ENCODE measurements around the gene USF2.

USF2 gene

DNA sequence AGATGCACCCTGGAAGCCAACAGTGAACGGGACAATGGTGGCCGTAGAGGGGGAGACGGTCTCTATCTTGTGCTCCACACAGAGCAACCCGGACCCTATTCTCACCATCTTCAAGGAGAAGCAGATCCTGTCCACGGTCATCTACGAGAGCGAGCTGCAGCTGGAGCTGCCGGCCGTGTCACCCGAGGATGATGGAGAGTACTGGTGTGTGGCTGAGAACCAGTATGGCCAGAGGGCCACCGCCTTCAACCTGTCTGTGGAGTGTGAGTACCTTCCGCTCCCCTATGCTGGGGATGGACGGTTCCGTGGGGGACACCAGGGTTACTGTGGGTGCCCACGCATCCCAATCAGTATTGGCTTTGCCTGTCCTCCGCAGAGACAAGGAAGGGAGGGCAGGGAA lies 33.7 kb downstream of the USF2 start:
- no peak for DNase-seq

DNA sequence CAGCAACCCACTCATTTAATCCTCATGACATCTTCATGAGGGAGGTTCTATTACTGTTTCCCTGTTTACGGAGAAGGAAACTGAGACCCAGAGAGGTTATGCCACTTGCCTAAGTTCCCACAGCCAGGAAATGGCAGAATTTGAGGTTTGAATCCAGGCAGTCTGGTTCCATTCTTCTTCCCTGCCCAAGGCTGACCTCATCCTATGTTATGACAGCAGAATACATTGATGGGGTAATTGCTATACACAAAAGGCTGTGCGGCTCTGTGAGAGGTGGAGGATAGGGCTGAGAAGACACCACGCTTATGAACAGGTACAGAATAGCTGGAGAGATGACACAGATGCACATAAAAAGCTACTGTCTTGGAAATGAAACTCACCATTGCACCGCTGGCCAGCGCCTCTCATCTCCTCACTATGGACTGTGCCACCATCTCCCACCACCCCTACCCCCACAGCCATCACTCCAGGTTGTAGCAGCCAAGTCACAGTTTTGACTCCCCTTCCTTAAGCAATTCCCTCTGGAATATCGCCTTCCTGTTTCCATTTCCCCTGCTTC lies 34.7 kb downstream of the USF2 start:
- DNase-seq, result no peak

DNA sequence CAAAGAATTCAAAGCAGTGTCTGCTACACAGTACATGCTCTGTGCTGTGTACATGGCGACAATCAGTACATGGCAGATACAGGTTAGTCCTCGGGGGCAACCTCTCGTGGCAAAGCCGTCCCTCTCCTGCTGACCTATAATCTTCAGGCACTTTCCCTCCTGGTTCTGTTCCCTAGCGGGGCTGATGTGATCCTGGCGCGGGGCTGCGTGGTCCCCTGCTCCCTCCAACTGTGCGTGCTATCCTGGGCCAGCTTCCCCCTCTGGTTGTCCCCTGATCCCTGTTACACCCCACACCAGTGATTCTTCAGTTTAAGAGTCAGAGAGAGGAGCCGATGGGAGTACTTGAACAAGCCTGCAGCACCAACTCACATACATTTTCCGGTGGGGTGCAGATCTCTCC lies 35.3 kb downstream of the USF2 start:
- DNase-seq, result no peak

DNA sequence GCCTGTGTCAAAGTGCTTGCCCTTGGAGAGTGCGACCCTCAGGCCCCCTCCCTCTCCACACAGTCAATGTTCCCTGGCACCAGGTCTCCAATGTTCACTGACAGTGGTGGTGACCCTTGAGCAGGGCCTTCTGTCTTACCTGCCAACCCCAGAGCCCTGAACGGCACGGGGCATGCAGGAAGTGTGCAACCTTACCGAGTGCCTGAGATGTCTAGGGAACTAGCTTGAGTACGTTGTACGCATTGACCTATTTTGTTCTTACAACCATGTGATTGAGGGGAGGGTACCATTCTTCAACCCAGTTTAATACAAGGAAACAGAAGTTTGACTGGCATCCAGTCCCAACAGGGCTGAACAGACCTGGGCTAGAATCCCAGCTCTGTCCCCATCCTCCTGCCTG lies 36.4 kb downstream of the USF2 start:
- DNase-seq, result no peak

DNA sequence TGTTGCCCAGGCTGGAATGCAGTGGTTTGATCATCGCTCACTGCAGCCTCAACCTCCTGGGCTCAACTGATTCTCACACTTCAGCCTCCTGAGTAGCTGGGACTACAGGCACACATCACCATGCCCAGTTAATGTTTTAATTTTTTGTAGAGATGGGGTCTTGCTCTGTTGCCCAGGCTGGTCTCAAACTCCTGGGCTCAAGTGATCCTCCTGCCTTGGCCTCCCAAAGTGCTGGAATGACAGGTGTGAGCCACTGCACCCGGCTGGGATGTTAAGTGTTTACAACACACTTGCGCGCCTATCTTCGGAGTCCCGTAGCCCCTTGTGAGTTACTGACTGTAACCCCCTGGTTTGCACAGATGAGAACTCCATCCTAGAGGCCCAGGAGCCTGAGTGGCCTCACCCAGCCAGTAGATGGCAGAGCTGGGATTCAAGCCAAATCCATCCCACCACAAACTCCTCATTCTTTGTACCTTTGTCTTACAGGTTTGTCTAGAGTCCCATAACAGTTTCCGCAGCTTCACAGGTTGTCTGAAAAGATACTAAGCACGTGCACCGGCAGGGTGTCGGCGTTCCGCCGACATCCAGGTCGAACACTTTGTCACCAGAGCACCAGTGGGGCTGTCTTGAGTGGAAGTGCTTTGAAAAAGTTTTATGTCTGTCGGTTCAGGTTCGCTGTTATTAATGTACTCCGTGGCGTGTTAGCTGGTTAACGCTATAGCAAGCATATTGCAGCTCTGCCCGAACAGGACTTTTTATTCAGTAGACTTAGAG lies 37.9 kb downstream of the USF2 start:
- no peak for DNase-seq

DNA sequence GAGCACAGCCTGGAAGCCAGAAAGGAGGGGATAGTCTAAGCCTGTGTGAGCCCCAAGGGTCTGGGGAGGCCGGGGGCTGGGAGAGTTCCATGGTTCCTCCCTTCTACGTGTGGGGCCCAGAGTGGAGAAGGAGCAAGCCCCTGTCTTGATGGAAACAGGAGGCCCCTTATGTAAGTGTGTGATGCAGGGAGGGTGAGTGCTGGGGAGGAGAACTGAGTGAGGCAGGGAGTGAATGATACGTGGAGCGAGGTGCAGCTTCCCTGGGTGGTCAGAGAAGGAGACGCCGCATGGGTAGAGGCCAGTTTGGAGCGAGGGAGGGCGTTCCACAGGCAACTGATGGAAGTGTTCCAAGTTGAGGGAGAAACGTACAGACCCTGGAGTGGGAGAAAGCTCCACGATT lies 39.2 kb downstream of the USF2 start:
- no peak for DNase-seq

DNA sequence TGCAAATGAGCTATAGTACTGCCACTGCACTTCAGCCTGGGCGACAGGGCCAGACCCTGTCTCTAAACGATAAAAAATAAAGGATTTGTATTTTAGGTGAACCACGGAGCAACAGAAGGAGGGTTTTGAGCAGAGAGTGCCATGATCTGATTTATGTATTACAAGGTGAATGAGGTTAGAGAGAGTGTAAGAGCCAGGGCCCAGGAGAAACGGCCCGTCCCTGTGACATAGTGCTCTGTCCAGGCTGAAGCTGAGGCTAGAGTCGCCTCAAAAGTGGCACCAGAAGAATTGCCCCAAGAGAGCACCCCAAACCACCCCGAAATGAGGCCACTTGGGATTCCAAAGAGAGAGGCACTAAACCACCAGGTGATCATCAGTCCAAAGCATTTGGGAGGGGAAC lies 40.1 kb downstream of the USF2 start:
- no peak for DNase-seq

DNA sequence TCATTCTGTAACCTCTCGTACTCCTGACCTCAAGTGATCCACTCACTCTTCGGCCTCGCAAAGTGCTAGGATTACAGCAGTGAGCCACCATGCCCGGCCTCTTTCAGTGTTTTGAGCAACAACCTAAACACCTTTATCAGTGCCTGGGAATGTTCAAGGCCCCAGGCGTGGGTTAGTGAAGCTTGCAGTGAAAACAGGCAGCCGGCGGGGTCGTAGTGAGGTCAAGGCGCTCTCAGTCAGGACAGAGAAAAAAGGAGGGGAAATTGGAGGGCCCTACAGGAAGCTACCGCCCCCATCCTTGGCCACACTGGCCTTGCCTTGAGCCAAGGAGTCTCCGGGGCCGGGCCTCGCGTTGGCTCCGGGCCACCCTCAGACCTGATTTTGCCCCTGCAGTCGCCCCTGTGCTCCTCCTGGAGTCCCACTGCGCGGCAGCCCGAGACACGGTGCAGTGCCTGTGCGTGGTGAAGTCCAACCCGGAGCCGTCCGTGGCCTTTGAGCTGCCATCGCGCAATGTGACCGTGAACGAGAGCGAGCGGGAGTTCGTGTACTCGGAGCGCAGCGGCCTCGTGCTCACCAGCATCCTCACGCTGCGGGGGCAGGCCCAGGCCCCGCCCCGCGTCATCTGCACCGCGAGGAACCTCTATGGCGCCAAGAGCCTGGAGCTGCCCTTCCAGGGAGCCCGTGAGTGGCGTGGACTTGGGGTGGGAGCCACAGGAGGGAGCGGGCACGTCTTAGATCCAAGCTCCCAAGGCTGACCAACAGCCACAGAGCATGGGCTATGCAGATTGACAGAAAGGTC lies 40.9 kb downstream of the USF2 start:
- no peak for DNase-seq

DNA sequence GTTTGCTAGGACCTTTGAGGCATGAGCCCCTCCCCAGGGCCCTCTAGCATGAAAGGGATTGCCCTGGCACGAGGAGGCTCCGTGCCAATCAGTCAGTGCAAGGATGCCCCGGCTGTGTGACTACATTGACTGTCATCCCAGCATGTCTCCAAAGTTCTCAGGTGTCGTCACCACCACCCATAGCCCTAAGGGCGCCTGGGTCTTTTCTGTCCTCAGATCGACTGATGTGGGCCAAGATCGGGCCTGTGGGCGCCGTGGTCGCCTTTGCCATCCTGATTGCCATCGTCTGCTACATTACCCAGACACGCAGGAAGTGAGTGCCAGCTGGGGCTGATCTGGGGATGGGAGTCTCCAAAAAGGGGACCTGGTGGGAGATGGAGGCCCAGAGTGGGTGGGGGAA lies 41.6 kb downstream of the USF2 start:
- DNase-seq, result no peak

DNA sequence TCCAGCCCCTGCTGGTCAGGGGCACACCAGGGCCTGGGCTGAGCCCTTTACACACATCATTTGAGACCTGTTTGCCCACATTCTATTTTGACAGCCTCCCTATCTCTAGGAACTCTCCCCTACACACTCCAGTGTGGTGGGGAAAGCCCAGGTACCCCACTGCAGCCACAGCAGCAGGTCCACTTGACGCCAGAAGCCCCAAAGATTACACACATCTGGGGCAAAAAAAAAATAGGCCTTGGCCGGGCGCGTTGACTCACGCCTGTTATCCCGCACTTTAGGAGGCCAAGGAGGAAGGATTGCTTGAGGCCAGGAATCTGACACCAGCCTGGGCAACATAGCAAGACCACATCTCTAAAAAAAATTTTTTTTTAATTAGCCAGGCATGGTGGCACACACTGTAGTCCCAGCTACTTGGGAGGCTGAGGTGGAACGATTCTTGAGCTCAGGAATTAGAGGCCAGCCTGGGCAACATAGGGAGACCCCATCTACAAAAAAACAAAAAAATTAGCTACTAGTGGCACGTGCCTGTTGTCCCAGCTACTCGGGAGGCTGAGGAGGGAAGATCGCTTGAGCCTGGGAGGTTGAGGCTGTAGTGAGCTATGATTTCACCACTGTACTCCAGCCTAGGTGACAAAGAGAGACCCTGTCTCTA lies 42.2 kb downstream of the USF2 start:
- DNase-seq, result no peak

DNA sequence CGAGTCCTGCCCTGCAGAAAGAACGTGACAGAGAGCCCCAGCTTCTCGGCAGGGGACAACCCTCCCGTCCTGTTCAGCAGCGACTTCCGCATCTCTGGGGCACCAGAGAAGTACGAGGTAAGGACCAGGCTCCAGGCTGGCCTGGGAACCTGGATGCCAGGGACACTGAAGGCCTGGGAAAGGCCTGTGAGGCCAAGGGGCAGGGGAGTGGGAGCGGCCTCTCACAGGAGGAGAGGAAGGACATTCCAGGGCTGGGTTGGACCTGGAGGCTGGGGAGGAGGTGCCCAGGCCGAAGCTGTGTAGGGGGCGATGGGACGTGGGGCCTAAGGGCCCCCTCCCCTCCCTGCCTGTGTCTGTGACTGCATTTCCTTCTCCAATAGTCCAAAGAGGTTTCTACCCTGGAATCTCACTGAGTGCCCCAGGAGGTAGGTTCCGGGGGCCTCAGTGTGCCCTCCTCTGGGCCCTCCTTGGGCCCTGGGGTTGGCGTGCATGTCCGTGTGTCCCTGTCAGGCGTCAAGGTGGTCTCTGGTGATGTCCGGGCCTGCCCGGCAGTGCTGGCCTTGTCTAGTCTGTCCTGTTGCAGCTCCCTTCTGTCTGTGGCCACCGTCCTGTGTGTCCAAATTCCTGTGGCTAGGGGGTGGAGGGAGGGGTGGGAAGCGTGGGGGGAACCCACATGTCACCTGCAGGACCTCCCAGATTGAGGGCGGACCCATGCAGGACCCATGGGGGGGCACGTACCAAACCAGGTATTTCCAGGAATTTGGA lies 43.3 kb downstream of the USF2 start:
- DNase-seq, result no peak

DNA sequence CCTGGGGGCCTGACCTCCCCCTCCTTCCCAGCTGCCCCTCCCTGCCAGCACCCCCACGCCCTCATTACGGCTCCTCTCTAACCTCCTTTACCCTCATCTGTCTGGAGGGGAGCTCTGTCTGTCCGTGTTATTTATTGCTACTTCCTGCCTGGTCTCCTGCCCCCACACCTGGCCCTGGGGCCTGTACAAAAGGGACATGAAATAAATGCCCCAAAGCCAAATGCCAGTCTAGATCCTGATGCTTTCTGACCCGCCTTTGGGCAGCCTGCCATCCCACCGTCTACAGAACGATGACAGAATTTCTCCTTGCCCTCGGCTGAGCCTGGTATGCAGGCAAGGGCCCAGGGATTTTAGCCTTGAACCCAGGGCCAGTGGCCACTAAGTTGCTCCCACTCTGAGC lies 44.8 kb downstream of the USF2 start:
- no peak for DNase-seq

DNA sequence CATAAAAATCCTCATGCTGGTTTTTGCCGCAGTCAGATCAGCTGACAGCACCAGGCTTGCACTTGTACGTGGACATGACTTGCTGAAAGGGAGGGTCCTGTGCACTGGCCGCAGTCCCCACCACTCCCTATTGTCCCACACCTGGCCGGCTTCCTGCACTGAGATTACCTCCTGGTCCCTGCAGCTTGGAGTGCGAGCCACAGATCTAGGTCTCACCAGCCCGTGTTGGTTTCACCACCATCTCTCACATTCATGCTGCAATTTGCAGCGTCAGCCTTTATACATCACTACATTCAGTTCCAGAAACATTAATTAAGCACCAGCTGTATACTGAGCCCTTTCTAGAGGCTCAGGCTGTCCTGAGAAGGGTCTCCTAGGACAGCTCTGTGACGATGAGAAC lies 45.3 kb downstream of the USF2 start:
- DNase-seq, result no peak

DNA sequence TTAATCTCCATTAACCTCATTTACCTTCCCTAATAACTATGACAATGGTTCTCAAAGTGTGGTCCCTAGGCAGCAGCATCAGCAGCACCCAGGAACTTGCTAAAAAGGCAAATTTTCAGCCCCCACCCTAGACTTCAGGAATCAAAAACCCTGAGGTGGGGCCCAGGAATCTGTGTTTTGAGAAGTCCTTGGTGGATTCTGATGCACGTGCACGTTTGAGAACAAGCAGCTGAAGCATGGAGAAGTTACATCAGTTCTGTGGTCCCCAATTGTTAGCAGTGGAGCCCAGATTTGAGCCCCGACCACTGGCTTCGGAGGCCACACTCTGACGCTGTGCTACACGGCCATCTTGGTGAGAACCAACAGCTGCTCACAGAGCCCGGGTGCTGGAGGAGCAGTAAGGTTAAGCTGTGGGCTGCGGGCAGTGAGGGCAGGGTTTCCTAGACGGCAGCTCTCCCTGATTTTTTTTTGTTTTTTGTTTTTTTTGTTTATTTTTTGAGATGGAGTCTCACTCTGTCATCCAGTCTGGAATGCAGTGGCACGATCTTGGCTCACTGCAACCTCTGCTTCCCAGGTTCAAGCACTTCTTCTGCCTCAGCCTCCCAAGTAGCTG lies 46.2 kb downstream of the USF2 start:
- DNase-seq, result no peak

DNA sequence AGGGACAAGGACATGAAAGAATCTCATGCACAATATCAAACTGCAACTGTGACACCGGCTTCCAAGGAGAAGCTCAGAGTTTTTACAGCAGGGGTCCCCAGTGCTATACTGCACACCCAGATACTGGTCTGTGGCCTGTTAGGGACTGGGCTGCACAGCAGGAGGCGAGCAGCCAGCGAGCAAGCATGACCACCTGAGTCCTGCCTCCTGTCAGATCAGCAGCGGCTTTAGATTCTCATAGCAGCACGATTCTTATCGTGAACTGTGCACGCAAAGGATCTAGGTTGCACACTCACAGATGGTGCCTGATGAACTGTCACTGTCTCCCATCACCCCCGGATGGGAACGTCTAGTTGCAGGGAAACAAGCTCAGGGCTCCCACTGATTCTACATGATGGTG lies 47.1 kb downstream of the USF2 start:
- DNase-seq, result no peak

DNA sequence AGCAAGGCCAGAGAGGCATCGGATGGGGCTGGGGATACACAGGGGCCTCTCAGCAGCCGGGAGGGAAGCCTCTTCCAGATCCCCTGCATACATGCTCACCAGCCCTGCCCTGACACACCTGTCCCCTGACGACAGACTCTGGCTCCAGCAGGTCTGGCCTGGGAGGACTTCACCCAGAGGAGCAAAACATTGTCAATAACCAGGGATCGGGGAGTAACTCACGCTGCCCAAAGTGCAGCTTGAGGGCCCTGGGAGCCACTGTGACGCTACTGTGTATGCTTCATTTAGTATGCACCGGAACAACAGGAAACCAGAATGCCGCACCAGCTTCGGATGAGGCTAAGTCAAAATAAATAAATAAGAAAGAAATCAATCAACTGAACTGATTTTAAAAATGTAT lies 47.8 kb downstream of the USF2 start:
- DNase-seq, result no peak

DNA sequence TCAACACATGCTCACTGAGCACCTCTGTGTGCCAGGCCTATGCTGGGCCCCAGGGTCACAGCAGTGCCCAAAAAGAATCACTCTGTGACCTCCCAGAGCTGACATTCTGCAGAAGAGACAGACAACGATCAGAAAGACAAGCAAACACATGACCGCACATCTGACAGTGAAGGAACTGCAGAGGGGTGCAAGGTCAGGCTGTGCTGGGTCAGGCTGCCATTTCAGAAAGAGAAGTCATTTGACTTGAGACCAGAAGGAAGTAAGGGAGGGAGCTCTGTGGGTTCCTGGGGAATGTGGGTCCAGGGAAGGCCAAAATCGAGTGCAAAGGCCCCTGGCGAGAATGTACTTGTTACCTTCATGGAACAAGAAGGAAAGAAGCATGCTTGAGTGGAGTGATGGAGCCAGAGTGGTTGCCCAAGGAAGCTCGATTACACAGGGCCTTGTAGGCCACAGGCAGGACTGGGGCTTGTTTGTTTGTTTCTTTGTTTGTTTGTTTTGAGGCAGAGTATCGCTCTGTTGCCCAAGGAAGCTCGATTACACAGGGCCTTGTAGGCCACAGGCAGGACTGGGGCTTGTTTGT lies 48.8 kb downstream of the USF2 start:
- DNase-seq, result no peak

DNA sequence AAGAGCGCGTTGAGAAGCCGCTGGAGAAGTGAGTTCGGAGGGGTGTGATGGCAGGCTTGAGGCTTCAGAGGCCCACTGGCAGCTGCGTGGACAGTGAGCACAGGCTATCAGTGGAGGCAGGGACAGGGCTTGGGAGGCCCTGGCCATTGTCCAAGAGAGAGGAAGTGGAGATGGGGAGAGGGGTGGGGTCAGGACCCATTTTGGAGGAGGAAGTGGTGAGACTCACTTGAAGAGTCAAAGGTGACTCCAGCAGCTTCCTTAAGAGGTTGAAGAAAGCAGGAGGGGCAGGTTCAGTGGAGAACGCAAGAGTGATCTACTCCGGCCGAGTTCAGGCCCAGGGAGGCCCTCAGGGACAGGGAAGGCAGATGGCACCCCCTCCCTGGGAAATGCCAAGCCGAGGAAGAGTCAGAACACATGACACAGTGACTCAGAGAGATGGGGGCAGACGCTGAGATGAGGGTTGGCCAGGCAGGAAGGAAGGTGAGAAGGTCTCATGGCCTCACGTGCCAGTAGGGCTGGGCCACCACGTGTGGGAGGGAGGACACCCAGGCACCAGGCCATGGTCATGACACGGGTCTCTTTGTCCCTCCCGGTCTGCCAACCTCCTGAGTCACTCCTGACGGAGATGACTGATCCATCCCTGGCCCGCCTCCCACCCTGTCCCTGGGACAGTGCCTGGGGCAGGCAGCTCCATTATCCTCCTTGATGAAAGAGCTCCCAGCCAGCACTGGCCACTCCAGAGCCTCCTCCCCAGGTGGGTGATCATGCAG lies 50.1 kb downstream of the USF2 start:
- no peak for DNase-seq

DNA sequence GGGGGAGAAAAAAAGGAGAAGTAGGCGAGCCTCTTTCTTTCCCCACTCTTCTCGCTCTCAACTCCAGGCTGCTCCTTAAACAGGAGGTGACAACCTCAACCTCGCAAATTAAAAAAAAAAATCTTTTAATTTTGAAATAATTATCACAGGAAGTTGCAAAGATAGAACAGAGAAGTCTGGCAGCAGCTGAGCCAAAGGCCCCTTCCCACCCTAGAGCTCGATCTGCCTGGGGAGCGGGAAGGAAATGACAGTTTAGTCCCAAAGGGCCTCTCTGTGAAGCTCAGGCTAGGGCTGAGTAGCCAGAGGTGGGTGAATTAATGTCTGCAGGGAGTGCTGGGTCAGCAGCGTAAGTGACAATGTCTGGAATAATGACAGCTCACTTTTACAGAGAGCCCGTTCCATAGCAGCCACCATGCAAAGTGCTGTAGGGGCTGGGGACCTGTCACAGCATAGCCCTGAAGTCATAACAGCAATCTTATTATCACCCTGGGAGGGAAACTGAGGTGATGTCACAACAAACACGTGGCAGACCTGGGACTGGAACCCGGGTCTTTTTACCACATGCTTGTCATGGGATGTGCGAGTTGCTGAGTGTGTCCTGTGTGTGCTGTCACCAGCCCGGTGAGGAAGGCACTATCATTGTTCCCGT lies 51.4 kb downstream of the USF2 start:
- no peak for DNase-seq

DNA sequence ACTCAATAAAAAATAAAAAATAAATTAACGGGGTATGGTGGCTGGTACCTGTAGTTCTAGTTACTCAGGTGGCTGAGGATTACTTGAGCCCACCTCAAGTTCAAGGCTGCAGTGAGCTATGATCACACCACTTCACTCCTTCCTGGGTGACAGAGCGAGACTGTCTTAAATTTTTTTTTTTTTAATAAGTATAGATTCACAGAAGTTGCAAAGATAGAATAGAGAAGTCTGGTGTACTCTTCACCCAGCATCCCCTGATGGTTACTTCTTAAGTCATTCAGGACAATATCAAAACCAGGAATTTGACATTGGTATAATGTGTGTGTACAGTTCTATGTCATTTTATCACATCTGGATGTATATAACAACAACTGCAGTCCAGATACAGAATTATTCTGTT lies 52.5 kb downstream of the USF2 start:
- no peak for DNase-seq

DNA sequence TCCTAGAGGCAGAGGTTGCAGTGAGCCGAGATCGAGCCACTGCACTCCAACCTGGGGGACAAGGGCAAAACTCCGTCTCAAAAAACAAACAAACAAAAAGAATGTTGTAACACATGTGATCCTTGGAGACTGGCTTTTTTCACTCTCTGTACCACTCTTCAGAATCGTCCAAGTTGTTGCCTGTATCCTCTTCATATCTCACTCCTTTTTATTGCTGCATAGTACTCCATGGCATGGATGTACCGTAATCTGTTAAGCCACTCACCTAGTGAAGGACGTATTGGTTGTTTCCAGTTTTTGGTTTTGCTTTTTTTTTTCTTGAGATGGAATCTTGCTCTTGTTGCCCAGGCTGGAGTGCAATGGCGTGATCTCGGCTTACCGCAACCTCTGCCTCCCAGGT lies 53.3 kb downstream of the USF2 start:
- DNase-seq, result no peak

All from CD4-positive, alpha-beta T cell treated with Interleukin-17A for 4 hours (primary cell).